ENCODE results near the gene BANP.

GRCh38 chr16:88008840-88009239 is 57.6 kb downstream of the BANP start:
- no peak for TF ChIP-seq EZH2phosphoT487 (IDR thresholded peaks at IDR 0.05)
- no peak for TF ChIP-seq CTCF (IDR thresholded peaks at IDR 0.05)
- TF ChIP-seq EZH2 (IDR thresholded peaks at IDR 0.05), result no peak

Data from neural progenitor cell (in vitro differentiated cells).